HUES64 (cell line): ENCODE results near the gene SERTM1. TPM values are rescaled to one million over a fixed set of nuclear protein-coding genes. Genes with fewer than 3 reads are reported as not detected.

Experiments
- H3K27ac ChIP-seq: 2 replicates; pipeline ENCODE4 v1.7.0; 2013; ENCODE audit warnings: low read depth, low read length, inconsistent platforms
- H3K27me3 ChIP-seq: 2 replicates; pipeline ENCODE4 v1.6.1; 2013; ENCODE audit warnings: mild to moderate bottlenecking, low read length; ENCODE audit not compliant: insufficient read depth
- H3K36me3 ChIP-seq: 2 replicates; pipeline ENCODE4 v1.6.1; 2013; ENCODE audit warnings: mild to moderate bottlenecking, low read length; ENCODE audit not compliant: insufficient read depth
- H3K4me1 ChIP-seq: 2 replicates; pipeline ENCODE4 v1.6.1; 2013; ENCODE audit warnings: mild to moderate bottlenecking, low read length, moderate library complexity; ENCODE audit not compliant: insufficient read depth
- H3K4me3 ChIP-seq: 2 replicates; pipeline ENCODE4 v1.5.1; 2013; ENCODE audit warnings: mild to moderate bottlenecking, low read length, moderate library complexity
- H3K9ac ChIP-seq: 2 replicates; pipeline ENCODE4 v1.6.1; 2013; ENCODE audit warnings: mild to moderate bottlenecking, low read depth, low read length
- H3K9me3 ChIP-seq: 2 replicates; pipeline ENCODE4 v1.6.1; 2013; ENCODE audit warnings: low read depth, low read length; ENCODE audit not compliant: insufficient read depth
- WGBS: fragments of 150-250, 120-280 bp; methylation state at CpG from one replicate; pipeline ENCODE4 v1.1.7; 2013; ENCODE audit warnings: missing lambda C conversion rate; 5-methylcytosine and 5-hydroxymethylcytosine counted together
- polyA plus RNA-seq, 2 experiments: library from polyadenylated mRNA; stranded (reverse); fragments of 50-300 nt; gene quantifications; one replicate each; pipeline ENCODE4 v1.2.3, GENCODE V29; 2013

Gene SERTM1
- 1.3 TPM for polyA plus RNA-seq (2013, experiment 1 of 2)
- 1.2 TPM for polyA plus RNA-seq (2013, experiment 2 of 2)

DNA sequence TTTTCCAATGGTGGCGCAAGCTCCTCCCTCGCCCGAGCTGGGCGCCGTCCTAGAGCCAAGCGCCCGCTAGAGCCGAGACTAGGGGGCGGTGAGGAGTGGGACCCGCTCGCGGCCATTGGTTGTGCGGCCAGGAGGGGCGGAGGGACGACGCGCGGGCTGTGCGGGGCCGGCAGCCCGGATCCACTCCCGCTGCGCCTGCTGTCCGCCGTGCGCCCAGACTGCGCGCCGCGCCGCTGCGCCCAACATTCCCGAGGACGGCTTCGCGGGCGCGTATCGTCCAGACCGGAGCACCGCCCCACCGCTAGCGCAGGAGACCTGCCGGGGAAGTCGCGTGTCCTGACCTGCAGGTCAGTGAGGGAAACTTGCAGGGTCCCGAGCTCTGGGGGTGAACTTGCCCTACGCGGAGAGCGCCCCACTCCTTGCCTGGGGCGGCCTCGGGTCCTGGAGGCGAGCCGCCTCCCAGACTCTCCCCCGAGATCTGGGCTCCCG lies at the start of gene SERTM1:
Gene SERTM1 (plus strand): TSS at position 183 of the 489 bp plus-strand sequence. CDS start 21,059 bp downstream, outside the sequence.
- Histone ChIP-seq H3K4me3 (peak within 1 kb of the TSS; percentile 62), H3K4me1 (peaks cover 4% of the 10 kb centered on the region; the same call in 1 of the 2 replicates), H3K9ac (peak within 1 kb of the TSS; percentile 13; the same call in 1 of the 2 replicates)

GRCh38 chr13:36628377-36629056 lies 45.3 kb upstream of the SERTM1 start:
- H3K9me3 ChIP-seq = no peaks in the 10 kb centered on the region
- 56% methylated on average over 4 of the region's 5 CpGs for WGBS
- no peak overlapping the region for H3K27ac ChIP-seq
- H3K4me3 ChIP-seq = no peak overlapping the region
- H3K27me3 ChIP-seq = no peaks in the 10 kb centered on the region
- no peak overlapping the region for H3K9ac ChIP-seq
- peaks cover 35% of the 10 kb centered on the region for H3K4me1 ChIP-seq
- no peaks in the 10 kb centered on the region for H3K36me3 ChIP-seq

More for the DNA sequence above, at the start of gene SERTM1:
- no peaks in the 10 kb centered on the region for H3K9me3 ChIP-seq
- H3K27ac ChIP-seq = no peak within 1 kb of the TSS
- peaks cover 71% of the 10 kb centered on the region for H3K27me3 ChIP-seq
- no peaks in the 10 kb centered on the region for H3K36me3 ChIP-seq
- WGBS = 1% methylated on average over 56 of the region's 56 CpGs

DNA sequence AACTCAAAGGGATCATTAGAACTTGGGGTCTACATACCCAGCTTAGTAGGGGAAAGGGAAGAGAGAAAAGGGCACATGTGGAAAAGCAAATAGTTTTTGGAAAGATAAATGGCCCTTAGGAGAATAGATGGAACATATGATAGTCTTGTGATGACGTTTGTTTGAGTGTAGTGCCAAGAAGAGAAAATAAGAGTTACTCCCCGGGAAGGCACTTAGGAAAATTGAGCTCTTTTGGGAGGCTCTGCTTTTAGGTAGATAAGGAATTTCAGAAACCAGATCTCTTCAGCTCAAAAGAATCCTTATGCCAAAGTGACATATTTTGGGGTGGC lies 44.8 kb upstream of the SERTM1 start:
- Histone ChIP-seq H3K36me3 (no peaks in the 10 kb centered on the region), H3K4me3 (no peak overlapping the region), H3K9me3 (no peaks in the 10 kb centered on the region), H3K27me3 (no peaks in the 10 kb centered on the region), H3K4me1 (peaks cover 35% of the 10 kb centered on the region), H3K27ac (no peak overlapping the region), H3K9ac (no peak overlapping the region)
- 77% methylated on average over 2 of the region's 2 CpGs for WGBS

DNA sequence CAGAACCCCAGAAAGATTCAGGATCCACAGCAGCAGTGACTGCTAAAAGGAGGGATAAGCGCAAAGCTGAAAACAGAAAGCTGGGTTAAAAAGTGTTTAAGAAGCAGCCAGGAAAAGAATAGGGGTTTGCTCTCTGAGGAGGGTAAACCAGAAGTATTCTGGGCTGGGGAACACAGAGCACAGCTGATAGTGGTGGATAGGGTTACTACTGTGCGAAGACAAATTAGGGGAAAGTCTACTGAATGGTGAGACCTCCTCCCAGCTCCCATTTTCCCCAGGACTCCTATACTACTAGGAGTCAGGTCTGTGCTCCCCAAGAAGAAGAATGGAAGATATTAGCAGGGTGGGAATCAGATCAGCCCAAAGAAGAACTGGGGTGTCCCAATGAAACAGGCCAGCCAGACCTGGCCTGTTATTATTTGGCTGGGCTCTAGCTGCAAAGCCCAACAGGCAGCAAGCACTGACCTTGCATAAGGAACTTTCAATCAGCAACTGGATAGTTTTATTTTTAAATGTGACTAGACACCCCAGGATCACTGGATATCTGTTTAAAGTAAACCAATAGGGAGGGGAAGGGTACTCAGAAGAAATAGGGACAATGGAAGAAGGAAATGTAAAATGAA lies 43.5 kb upstream of the SERTM1 start:
- Histone ChIP-seq H3K9ac (no peak overlapping the region), H3K27me3 (no peaks in the 10 kb centered on the region), H3K27ac (0 out of 2 replicates have a peak overlapping the region, but pooled peaks have one; percentile 23), H3K9me3 (no peaks in the 10 kb centered on the region), H3K36me3 (no peaks in the 10 kb centered on the region), H3K4me3 (no peak overlapping the region), H3K4me1 (peaks cover 35% of the 10 kb centered on the region)
- WGBS = 89% methylated on average over 2 of the region's 2 CpGs

- Histone ChIP-seq H3K4me1 (no peaks in the 10 kb centered on the region), H3K4me3 (no peak overlapping the region)
Measured at GRCh38 chr13:36639610-36640009, 34.2 kb upstream of the SERTM1 start.

DNA sequence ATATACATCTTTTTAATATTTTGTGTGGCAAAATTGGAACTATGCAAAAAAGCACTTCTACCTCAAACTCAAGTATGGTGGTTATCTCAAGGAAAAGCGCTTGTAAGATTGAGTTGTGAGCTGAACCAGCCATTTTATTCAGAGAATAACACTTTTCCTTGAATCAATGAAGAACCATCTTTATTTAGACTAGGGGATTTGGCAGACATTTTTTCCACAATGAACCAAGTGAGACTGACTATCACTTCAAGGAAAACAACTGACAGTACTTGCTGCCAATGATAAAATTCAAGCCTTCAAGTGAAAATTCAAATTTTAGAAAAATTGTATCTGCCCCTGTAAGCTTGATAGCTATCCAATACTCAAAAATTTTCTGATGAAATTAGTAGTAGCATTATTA lies 23.2 kb upstream of the SERTM1 start:
- H3K4me3 ChIP-seq = no peak overlapping the region
- H3K9me3 ChIP-seq = 0 out of 2 replicates have a peak, but pooled peaks cover 2% of the 10 kb centered on the region
- no peaks in the 10 kb centered on the region for H3K36me3 ChIP-seq
- H3K4me1 ChIP-seq = no peaks in the 10 kb centered on the region
- no peak overlapping the region for H3K9ac ChIP-seq
- H3K27me3 ChIP-seq = no peaks in the 10 kb centered on the region
- 83% methylated on average over 1 of the region's 1 CpG for WGBS
- H3K27ac ChIP-seq = no peak overlapping the region

More at GRCh38 chr13:36639610-36640009, 34.2 kb upstream of the SERTM1 start:
- Histone ChIP-seq H3K27ac (no peak overlapping the region), H3K9ac (no peak overlapping the region), H3K9me3 (no peaks in the 10 kb centered on the region), H3K27me3 (no peaks in the 10 kb centered on the region), H3K36me3 (no peaks in the 10 kb centered on the region)
- WGBS = 87% methylated on average over 1 of the region's 1 CpG

- 93% methylated on average over 3 of the region's 3 CpGs for WGBS
- Histone ChIP-seq H3K4me3 (no peak overlapping the region), H3K27me3 (no peaks in the 10 kb centered on the region; the same call in 1 of the 2 replicates), H3K36me3 (no peaks in the 10 kb centered on the region), H3K9me3 (no peaks in the 10 kb centered on the region), H3K27ac (no peak overlapping the region), H3K4me1 (no peaks in the 10 kb centered on the region), H3K9ac (no peak overlapping the region)
Measured at GRCh38 chr13:36665630-36666029, 8.2 kb upstream of the SERTM1 start.

- no peaks in the 10 kb centered on the region for H3K9me3 ChIP-seq
- H3K4me3 ChIP-seq = no peak overlapping the region
- 93% methylated on average over 9 of the region's 9 CpGs for WGBS
- peaks cover 8% of the 10 kb centered on the region; the same call in 1 of the 2 replicates for H3K27me3 ChIP-seq
- H3K4me1 ChIP-seq = no peaks in the 10 kb centered on the region
- no peak overlapping the region for H3K9ac ChIP-seq
- no peak overlapping the region for H3K27ac ChIP-seq
- no peaks in the 10 kb centered on the region for H3K36me3 ChIP-seq
Measured at GRCh38 chr13:36666477-36667229, 7.2 kb upstream of the SERTM1 start.

GRCh38 chr13:36668316-36668715 lies 5.5 kb upstream of the SERTM1 start:
- Histone ChIP-seq H3K36me3 (no peaks in the 10 kb centered on the region), H3K27me3 (peaks cover 25% of the 10 kb centered on the region), H3K9ac (no peak overlapping the region), H3K9me3 (no peaks in the 10 kb centered on the region), H3K4me3 (no peak overlapping the region), H3K27ac (no peak overlapping the region), H3K4me1 (peaks cover 3% of the 10 kb centered on the region; the same call in 1 of the 2 replicates)
- 98% methylated on average over 2 of the region's 2 CpGs for WGBS

DNA sequence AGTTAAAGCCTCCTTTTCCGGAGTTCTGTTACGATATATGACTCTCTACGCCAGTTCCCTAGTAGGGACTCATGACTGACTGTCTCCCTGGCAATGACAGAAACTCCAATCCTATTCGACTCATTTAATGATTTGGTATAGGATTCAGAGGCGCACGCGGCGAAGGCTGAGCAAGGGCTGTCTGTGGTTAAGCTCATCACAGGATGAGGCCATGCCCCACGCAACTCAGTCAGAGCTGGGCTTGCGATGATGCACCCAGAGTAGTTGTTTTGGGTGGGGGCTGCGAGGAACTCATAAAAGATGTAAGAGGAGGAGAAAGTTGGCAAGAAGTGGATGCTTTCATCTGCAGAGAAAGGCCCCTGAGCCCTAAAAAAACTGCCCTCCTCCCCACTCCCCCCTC lies 468 bp upstream of the SERTM1 start:
- peaks cover 71% of the 10 kb centered on the region for H3K27me3 ChIP-seq
- peak overlapping the region; percentile 62 for H3K4me3 ChIP-seq

More for the DNA sequence above, 468 bp upstream of the SERTM1 start:
- Histone ChIP-seq H3K27ac (no peak overlapping the region), H3K36me3 (no peaks in the 10 kb centered on the region), H3K9me3 (no peaks in the 10 kb centered on the region), H3K9ac (no peak overlapping the region), H3K4me1 (peaks cover 4% of the 10 kb centered on the region; the same call in 1 of the 2 replicates)
- 65% methylated on average over 11 of the region's 11 CpGs for WGBS
